Measurements from ENCODE around the gene CRYGN. TPM values are rescaled to one million over a fixed set of nuclear protein-coding genes. Genes with fewer than 3 reads are reported as not detected.

CRYGN gene
- polyA plus RNA-seq, 1 of the 3 experiments (the other 2 are of a cell fraction), result not detected

DNA sequence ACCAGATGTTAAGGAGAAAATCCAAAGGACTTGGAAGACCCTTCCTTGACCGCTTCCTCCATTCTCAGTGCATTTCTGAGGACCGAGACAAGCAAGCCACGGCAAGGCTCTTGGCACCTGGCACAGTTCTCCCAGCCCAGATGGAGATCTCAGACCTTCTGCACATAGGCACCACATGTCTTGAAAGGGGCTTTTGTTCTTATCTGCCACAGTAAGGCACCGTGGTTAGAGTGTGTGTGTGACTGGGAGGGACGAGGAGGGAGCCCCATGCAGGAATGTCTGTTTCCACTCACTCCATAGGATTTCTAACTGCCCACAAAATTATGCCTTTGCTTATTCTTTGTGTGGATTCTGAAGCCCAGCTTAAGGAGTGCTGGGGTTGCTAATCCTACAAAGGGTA, 19.8 kb downstream of the CRYGN start:
- Histone ChIP-seq H3K79me2 (ENCODE audit: insufficient read depth) (no peaks in the 10 kb centered on the region), H3K9ac (no peak overlapping the region), H3K4me2 (no peak overlapping the region), H4K20me1 (ENCODE audit: insufficient read depth) (no peaks in the 10 kb centered on the region), H2AFZ (ENCODE audit: low read depth) (no peak overlapping the region), H3K36me3 (replicated peaks in 1 of 2; ENCODE audit: control insufficient read depth in 1 of 2, insufficient read depth in 2 of 2, low read length in 1 of 2) (no peaks in the 10 kb centered on the region), H3K4me1 (ENCODE audit: control insufficient read depth in 1 of 2, insufficient read depth in 2 of 2, low read depth in 1 of 2, low read length in 1 of 2) (no peaks in the 10 kb centered on the region), H3K4me3 (ENCODE audit: low read depth in 2 of 2, low read length in 1 of 2) (no peak overlapping the region), H3F3A (replicated peaks; ENCODE audit: insufficient read depth) (no peaks in the 10 kb centered on the region), H3K27ac (ENCODE audit: low read depth in 2 of 2, low read length in 1 of 2) (no peak overlapping the region), H3K9me3 (0 out of 2 replicates have a peak, but pooled peaks cover 5% of the 10 kb centered on the region), H3K27me3 (ENCODE audit: insufficient read depth) (no peaks in the 10 kb centered on the region), H3K9me2 (no peaks in the 10 kb centered on the region)
- TF ChIP-seq, protein P1, sequence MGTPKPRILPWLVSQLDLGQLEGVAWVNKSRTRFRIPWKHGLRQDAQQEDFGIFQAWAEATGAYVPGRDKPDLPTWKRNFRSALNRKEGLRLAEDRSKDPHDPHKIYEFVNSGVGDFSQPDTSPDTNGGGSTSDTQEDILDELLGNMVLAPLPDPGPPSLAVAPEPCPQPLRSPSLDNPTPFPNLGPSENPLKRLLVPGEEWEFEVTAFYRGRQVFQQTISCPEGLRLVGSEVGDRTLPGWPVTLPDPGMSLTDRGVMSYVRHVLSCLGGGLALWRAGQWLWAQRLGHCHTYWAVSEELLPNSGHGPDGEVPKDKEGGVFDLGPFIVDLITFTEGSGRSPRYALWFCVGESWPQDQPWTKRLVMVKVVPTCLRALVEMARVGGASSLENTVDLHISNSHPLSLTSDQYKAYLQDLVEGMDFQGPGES (IDR thresholded peaks at IDR 0.05; ENCODE audit: low read depth, low read length), result no peak
- ChIA-PET CTCF (interaction anchor here (1.3 kb wide), 1 partner anchor 29 kb away, joined by 3 read pairs; no protein-coding TSS in a partner anchor), POLR2A (no interaction called here)
- 27% methylated on average over 4 of the region's 5 CpGs for WGBS (ENCODE audit: low lambda C conversion rate)
- no peak for DNase-seq

DNA sequence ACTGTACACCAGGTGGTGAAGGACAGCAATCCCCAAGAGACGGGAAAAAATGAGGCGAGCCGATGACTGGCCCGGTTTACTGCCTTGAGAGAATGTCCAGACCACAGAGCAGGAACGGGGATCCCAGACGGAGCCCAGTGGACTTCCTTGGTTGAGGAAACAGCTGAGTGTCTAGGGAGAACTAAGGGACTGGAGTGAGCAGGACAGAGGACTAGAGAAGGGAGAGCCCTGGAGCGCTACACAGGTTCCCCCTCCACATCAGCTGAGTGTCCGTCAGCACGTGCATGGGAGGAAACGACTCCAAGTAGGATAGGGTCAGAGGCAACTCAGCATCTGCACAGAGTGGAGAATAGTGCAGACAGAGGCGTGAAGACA, 23.0 kb downstream of the CRYGN start:
- POLR2A ChIA-PET, result no interaction called here
- Histone ChIP-seq H3K4me2 (no peak overlapping the region), H2AFZ (ENCODE audit: low read depth) (no peak overlapping the region), H3K9ac (no peak overlapping the region), H3K9me2 (no peaks in the 10 kb centered on the region), H4K20me1 (ENCODE audit: insufficient read depth) (no peaks in the 10 kb centered on the region), H3K4me1 (ENCODE audit: control insufficient read depth in 1 of 2, insufficient read depth in 2 of 2, low read depth in 1 of 2, low read length in 1 of 2) (no peaks in the 10 kb centered on the region), H3K36me3 (replicated peaks in 1 of 2; ENCODE audit: control insufficient read depth in 1 of 2, insufficient read depth in 2 of 2, low read length in 1 of 2) (no peaks in the 10 kb centered on the region), H3K4me3 (ENCODE audit: low read depth in 2 of 2, low read length in 1 of 2) (no peak overlapping the region), H3K9me3 (0 out of 2 replicates have a peak, but pooled peaks cover 5% of the 10 kb centered on the region), H3F3A (replicated peaks; ENCODE audit: insufficient read depth) (no peaks in the 10 kb centered on the region), H3K27ac (ENCODE audit: low read depth in 2 of 2, low read length in 1 of 2) (no peak overlapping the region), H3K27me3 (ENCODE audit: insufficient read depth) (peaks cover 23% of the 10 kb centered on the region), H3K79me2 (ENCODE audit: insufficient read depth) (no peaks in the 10 kb centered on the region)
- DNase-seq, result no peak
- WGBS (ENCODE audit: low lambda C conversion rate), result 79% methylated on average over 11 of the region's 11 CpGs
- CTCF ChIA-PET, result interaction anchor here (1.2 kb wide), 1 partner anchor 20 kb away, joined by 3 read pairs; no protein-coding TSS in a partner anchor
- TF ChIP-seq NRF1 (IDR thresholded peaks at IDR 0.05; ENCODE audit: low read depth, low read length), result no peak
- TF ChIP-seq, protein P2, sequence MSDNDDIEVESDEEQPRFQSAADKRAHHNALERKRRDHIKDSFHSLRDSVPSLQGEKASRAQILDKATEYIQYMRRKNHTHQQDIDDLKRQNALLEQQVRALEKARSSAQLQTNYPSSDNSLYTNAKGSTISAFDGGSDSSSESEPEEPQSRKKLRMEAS (IDR thresholded peaks at IDR 0.05; ENCODE audit: low read depth), result no peak
- TF ChIP-seq, protein P3, sequence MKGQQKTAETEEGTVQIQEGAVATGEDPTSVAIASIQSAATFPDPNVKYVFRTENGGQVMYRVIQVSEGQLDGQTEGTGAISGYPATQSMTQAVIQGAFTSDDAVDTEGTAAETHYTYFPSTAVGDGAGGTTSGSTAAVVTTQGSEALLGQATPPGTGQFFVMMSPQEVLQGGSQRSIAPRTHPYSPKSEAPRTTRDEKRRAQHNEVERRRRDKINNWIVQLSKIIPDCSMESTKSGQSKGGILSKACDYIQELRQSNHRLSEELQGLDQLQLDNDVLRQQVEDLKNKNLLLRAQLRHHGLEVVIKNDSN (IDR thresholded peaks at IDR 0.05; ENCODE audit: borderline replicate concordance, low read depth), result no peak
- TF ChIP-seq YY1 (IDR thresholded peaks at IDR 0.05; ENCODE audit: low read depth), result no peak
- TF ChIP-seq, protein P4, sequence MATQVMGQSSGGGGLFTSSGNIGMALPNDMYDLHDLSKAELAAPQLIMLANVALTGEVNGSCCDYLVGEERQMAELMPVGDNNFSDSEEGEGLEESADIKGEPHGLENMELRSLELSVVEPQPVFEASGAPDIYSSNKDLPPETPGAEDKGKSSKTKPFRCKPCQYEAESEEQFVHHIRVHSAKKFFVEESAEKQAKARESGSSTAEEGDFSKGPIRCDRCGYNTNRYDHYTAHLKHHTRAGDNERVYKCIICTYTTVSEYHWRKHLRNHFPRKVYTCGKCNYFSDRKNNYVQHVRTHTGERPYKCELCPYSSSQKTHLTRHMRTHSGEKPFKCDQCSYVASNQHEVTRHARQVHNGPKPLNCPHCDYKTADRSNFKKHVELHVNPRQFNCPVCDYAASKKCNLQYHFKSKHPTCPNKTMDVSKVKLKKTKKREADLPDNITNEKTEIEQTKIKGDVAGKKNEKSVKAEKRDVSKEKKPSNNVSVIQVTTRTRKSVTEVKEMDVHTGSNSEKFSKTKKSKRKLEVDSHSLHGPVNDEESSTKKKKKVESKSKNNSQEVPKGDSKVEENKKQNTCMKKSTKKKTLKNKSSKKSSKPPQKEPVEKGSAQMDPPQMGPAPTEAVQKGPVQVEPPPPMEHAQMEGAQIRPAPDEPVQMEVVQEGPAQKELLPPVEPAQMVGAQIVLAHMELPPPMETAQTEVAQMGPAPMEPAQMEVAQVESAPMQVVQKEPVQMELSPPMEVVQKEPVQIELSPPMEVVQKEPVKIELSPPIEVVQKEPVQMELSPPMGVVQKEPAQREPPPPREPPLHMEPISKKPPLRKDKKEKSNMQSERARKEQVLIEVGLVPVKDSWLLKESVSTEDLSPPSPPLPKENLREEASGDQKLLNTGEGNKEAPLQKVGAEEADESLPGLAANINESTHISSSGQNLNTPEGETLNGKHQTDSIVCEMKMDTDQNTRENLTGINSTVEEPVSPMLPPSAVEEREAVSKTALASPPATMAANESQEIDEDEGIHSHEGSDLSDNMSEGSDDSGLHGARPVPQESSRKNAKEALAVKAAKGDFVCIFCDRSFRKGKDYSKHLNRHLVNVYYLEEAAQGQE (IDR thresholded peaks at IDR 0.05; ENCODE audit: low read depth, low read length), result no peak
- no peak for TF ChIP-seq RXRA (IDR thresholded peaks at IDR 0.05; ENCODE audit: borderline replicate concordance, low read depth)
- no peak for TF ChIP-seq SMC3 (IDR thresholded peaks at IDR 0.05; ENCODE audit: low read depth, low read length)
- no peak for TF ChIP-seq CHD2 (IDR thresholded peaks at IDR 0.05; ENCODE audit: low read length, partially characterized antibody)
- TF ChIP-seq RCOR1 (IDR thresholded peaks at IDR 0.05; ENCODE audit: low read length), result no peak
- TF ChIP-seq, protein P5, sequence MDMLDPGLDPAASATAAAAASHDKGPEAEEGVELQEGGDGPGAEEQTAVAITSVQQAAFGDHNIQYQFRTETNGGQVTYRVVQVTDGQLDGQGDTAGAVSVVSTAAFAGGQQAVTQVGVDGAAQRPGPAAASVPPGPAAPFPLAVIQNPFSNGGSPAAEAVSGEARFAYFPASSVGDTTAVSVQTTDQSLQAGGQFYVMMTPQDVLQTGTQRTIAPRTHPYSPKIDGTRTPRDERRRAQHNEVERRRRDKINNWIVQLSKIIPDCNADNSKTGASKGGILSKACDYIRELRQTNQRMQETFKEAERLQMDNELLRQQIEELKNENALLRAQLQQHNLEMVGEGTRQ (IDR thresholded peaks at IDR 0.05; ENCODE audit: borderline replicate concordance, low read depth, low read length), result no peak
- no peak for TF ChIP-seq TCF12 (IDR thresholded peaks at IDR 0.05)
- no peak for TF ChIP-seq SIN3A (IDR thresholded peaks at IDR 0.05; ENCODE audit: borderline replicate concordance, low read depth, low read length)
- TF ChIP-seq FOSL2 (IDR thresholded peaks at IDR 0.05; ENCODE audit: borderline replicate concordance, low read depth), result no peak
- no peak for TF ChIP-seq FOXJ3 (CRISPR knock-in tag; IDR thresholded peaks at IDR 0.05)
- TF ChIP-seq EP300 (IDR thresholded peaks at IDR 0.05; ENCODE audit: borderline replicate concordance in 1 of 2, low read depth in 1 of 2, low read length in 1 of 2), result no peak
- no peak for TF ChIP-seq RAD21 (IDR thresholded peaks at IDR 0.05; ENCODE audit: low read length)
- TF ChIP-seq MXI1 (IDR thresholded peaks at IDR 0.05; ENCODE audit: low read depth, low read length), result no peak
- TF ChIP-seq NFIC (IDR thresholded peaks at IDR 0.05; ENCODE audit: borderline replicate concordance), result no peak

Data from SK-N-SH (cell line).